Uterus (tissue), 2 donors: ENCODE results near the gene PAPPA2.

Experiments
- CTCF ChIP-seq, 4 experiments: fragments of 200-600 bp in 2 of 4; fragments of 450-650 bp in 2 of 4; sonication (generic) in 2 of 4; IDR thresholded peaks; one replicate each; pipeline ENCODE4 v1.5.1; 2016 to 2019; ENCODE audit warnings: antibody characterized with exemption in 4 of 4, mild to moderate bottlenecking in 2 of 4, moderate library complexity in 1 of 4
- POLR2A ChIP-seq, 2 donors: fragments of 450-650 bp; IDR thresholded peaks; one replicate each; pipeline ENCODE4 v1.6.1; 2016; ENCODE audit warnings: antibody characterized with exemption in 2 of 2, mild to moderate bottlenecking in 1 of 2, moderate library complexity in 1 of 2

GRCh38 chr1:176480750-176481149 lies 17.8 kb downstream of the PAPPA2 start:
- no peak for TF ChIP-seq CTCF (IDR thresholded peaks at IDR 0.05)
- TF ChIP-seq POLR2A (IDR thresholded peaks at IDR 0.05) = no peak
